Uterus (tissue), 2 donors: ENCODE measurements around the gene XYLT1.

Experiments
- CTCF ChIP-seq, 4 experiments: fragments of 200-600 bp in 2 of 4; fragments of 450-650 bp in 2 of 4; sonication (generic) in 2 of 4; IDR thresholded peaks; one replicate each; pipeline ENCODE4 v1.5.1; 2016 to 2019; ENCODE audit warnings: antibody characterized with exemption in 4 of 4, mild to moderate bottlenecking in 2 of 4, moderate library complexity in 1 of 4
- POLR2A ChIP-seq, 2 donors: fragments of 450-650 bp; IDR thresholded peaks; one replicate each; pipeline ENCODE4 v1.6.1; 2016; ENCODE audit warnings: antibody characterized with exemption in 2 of 2, mild to moderate bottlenecking in 1 of 2, moderate library complexity in 1 of 2

GRCh38 chr16:17215306-17215705, 255.5 kb downstream of the XYLT1 start:
- no peak for TF ChIP-seq CTCF (IDR thresholded peaks at IDR 0.05)
- TF ChIP-seq POLR2A (IDR thresholded peaks at IDR 0.05): no peak
